OCI-LY7 (cell line): ENCODE results near the gene CKS2.

Experiments used
- CTCF ChIP-seq: fragments of 200-600 bp; sonication (generic); conservative IDR thresholded peaks from 2 replicates; pipeline ENCODE4 v1.5.1; 2014; ENCODE audit warnings: mild to moderate bottlenecking, antibody characterized with exemption, low read length, moderate library complexity, mixed read lengths
- EZH2phosphoT487 ChIP-seq: fragments of 200-600 bp; sonication (generic); IDR thresholded peaks from 2 replicates; pipeline ENCODE4 v1.6.1; 2018; ENCODE audit warnings: low read depth, borderline replicate concordance, mild to moderate bottlenecking, mixed run types, antibody characterized with exemption, low read length, moderate library complexity, mixed read lengths

- TF ChIP-seq CTCF = no peak
- no peak for TF ChIP-seq EZH2phosphoT487
Measured at GRCh38 chr9:89340332-89340731, 29.3 kb downstream of the CKS2 start.
